NCI-H146 treated with DMSO at 0.1 percent for 48 hours (cell line): ENCODE data around the gene ACADVL.
"Not testable (repeated sequence)": the region's sequence is repeated elsewhere in the genome, so short reads cannot be mapped to it uniquely, and the experiment has no call there.

Experiments
- DNase-seq: peaks from one replicate; lab custom pipeline; 2025; ENCODE audit not compliant: unreplicated experiment; lab: John Stamatoyannopoulos, UW

Gene ACADVL

GRCh38 chr17:7234083-7234951 is 14.6 kb downstream of the ACADVL start, which contains the start of gene DVL2:
Gene DVL2, minus strand, starts transcription at chr17:7234517. Its CDS starts 255 bp downstream, at chr17:7234262.
- DNase-seq: peak; percentile 91

GRCh38 chr17:7235693-7236665 is 16.2 kb downstream of the ACADVL start:
- DNase-seq: no peak

- DNase-seq: no peak
Observed at GRCh38 chr17:7236808-7237207, 17.1 kb downstream of the ACADVL start.

GRCh38 chr17:7237266-7237760 is 17.6 kb downstream of the ACADVL start:
- DNase-seq: no peak

GRCh38 chr17:7237761-7238419 is 18.2 kb downstream of the ACADVL start:
- peak; percentile 16 for DNase-seq

- no peak for DNase-seq
Observed at GRCh38 chr17:7238420-7239090, 18.8 kb downstream of the ACADVL start.

GRCh38 chr17:7239091-7240027 is 19.6 kb downstream of the ACADVL start, which contains the start of gene PHF23:
Gene PHF23, minus strand, starts transcription at chr17:7239457. Its CDS starts 178 bp downstream, at chr17:7239279.
- peak; percentile 98 for DNase-seq

- DNase-seq: no peak
Observed at GRCh38 chr17:7240375-7240774, 20.6 kb downstream of the ACADVL start.

- no peak for DNase-seq
Observed at GRCh38 chr17:7241090-7241733, 21.5 kb downstream of the ACADVL start.

- DNase-seq: peak; percentile 71
Observed at GRCh38 chr17:7241783-7242716, 22.3 kb downstream of the ACADVL start, which contains the start of gene GABARAP. Gene GABARAP, minus strand, starts transcription at chr17:7242449. Its CDS starts 119 bp downstream, at chr17:7242330.

GRCh38 chr17:7242717-7243452 is 23.1 kb downstream of the ACADVL start:
- peak; percentile 90 for DNase-seq

- no peak for DNase-seq
Observed at GRCh38 chr17:7243453-7243729, 23.7 kb downstream of the ACADVL start.

- DNase-seq: not testable (repeated sequence)
Observed at GRCh38 chr17:7243838-7244237, 24.1 kb downstream of the ACADVL start.

GRCh38 chr17:7246779-7247178 is 27.0 kb downstream of the ACADVL start:
- no peak for DNase-seq

- DNase-seq: no peak
Observed at GRCh38 chr17:7248796-7249195, 29.1 kb downstream of the ACADVL start.

GRCh38 chr17:7249214-7249613 is 29.5 kb downstream of the ACADVL start:
- DNase-seq: no peak

- no peak for DNase-seq
Observed at GRCh38 chr17:7249830-7250229, 30.1 kb downstream of the ACADVL start.
